ENCODE results near the gene RUFY4.
"Not testable (repeated sequence)": the region's sequence is repeated elsewhere in the genome, so short reads cannot be mapped to it uniquely, and the experiment has no call there.

The RUFY4 gene

DNA sequence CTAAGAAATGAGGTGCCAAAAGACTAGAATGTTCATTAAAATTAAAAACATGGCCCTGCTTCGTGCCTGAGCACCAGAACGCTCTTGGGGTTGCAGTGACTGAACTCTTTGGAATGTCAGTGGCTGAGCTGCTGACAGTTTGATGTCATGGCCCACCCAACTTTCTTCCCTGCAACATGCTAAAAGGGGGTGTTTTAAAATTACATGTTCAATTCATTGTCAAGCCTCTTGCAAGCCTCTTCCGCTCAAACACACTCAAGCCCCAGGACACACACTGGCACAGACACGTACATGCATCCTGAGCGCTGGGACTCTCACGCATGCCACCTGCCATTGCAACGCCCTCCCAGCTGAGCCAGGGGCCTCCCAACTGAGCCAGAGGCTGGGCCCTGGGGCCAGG lies 12.6 kb downstream of the RUFY4 start:
- DNase-seq (ENCODE audit: low read depth in 2 of 2), result no peak

DNA sequence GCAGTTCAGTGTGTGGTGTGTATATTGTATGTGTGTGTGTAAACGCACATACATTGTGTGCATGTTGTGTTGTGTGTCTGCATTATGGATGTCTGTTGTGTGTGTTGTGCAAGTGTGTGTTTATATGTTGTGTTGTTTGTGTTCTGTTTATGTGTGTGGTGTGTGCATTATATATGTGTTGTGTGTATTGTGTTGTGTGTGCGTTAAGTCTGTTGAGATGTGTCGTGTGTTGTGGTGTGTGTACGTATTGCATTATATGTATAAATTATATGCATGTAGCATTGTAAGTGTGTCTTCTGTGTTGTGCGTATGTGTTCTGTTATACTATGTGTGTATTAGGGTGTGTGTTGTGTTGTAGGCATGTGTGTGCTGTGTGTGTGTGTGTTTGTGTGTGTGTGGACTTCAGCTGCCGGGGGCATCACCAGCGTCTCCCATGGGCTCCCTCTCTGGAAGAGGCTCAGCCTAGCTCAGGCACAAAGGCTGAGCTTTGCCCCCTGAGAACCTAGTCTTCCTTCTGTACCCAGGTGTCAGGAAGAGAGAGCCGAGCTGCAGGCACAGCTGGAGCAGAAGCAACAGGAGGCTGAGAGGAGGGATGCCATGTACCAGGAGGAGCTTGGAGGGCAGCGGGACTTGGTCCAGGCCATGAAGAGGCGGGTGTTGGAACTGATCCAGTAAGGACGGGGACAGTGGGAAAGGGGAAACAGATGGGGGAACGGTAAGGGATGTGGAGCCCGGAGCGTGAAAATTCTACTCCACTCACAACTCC lies 13.7 kb downstream of the RUFY4 start:
- DNase-seq (ENCODE audit: low read depth in 2 of 2), result no peak

- DNase-seq (ENCODE audit: low read depth in 2 of 2), result no peak
These were observed 14.3 kb downstream of the RUFY4 start for GRCh38 chr2:218083352-218083676.

- no peak for DNase-seq (ENCODE audit: low read depth in 2 of 2)
These were observed 17.4 kb downstream of the RUFY4 start for GRCh38 chr2:218086478-218086877.

DNA sequence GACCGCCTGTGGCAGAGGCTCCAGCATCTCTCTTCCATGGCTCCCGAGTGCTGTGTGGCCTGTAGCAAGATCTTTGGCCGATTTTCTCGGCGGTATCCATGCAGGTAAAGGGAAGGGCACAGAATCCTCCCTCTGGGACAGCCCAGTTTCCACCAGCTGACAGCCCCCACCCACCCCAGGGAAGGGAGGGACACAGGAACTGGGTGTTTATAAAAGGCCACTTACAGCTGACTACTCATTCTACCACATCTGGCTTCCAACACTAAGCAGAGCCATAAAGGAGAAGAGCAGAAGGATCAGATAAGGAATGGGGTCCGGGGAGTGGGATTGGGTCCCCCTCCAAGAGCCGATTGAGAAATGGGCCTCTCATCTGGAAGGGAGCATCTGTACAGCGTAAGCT lies 20.2 kb downstream of the RUFY4 start:
- DNase-seq (ENCODE audit: low read depth in 2 of 2), result no peak

GRCh38 chr2:218091746-218092145 lies 22.7 kb downstream of the RUFY4 start:
- no peak for DNase-seq (ENCODE audit: low read depth in 2 of 2)

DNA sequence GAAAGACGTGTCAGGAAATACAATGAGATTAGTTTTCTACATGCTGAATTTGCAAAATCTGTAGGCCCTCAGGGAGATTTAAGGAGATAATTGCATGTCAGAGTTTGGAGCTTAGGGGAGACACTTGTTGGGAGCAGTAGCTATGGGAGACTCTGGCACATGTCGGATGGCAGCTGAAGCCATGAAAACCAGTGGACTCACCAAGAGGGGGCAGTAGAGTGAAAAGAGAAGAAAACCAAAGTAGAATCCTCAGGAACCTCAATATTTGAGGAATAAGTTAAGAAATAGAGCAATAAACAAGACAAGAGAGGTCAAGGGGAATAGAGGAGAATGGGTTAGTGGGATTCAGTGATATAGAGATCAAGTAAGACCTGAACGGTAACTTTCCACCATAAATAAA lies 24.8 kb downstream of the RUFY4 start:
- DNase-seq (ENCODE audit: low read depth in 2 of 2), result no peak

- no peak for DNase-seq (ENCODE audit: low read depth in 2 of 2)
These were observed 26.8 kb downstream of the RUFY4 start for GRCh38 chr2:218095853-218096252.

DNA sequence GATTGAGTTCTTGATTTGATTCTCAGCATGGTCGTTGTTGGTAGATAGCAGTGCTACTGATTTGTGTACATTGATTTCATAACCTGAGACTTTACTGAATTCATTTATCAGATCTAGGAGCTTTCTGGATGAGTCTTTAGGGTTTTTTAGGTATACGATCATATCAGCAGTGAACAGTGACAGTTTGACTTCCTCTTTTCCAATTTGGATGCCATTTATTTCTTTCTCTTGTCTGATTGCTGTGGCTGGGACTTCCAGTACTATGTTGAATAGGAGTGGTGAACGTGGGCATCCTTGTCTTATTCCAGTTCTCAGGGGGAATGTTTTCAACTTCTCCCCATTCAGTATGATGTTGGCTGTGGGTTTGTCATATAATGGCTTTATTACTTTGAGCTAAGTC lies 28.9 kb downstream of the RUFY4 start:
- no peak for DNase-seq (ENCODE audit: low read depth in 2 of 2)

GRCh38 chr2:218108834-218109233 lies 39.8 kb downstream of the RUFY4 start:
- DNase-seq (ENCODE audit: low read depth in 2 of 2), result not testable (repeated sequence)

- DNase-seq (ENCODE audit: low read depth in 2 of 2), result not testable (repeated sequence)
These were observed 52.7 kb downstream of the RUFY4 start for GRCh38 chr2:218121789-218122188.

DNA sequence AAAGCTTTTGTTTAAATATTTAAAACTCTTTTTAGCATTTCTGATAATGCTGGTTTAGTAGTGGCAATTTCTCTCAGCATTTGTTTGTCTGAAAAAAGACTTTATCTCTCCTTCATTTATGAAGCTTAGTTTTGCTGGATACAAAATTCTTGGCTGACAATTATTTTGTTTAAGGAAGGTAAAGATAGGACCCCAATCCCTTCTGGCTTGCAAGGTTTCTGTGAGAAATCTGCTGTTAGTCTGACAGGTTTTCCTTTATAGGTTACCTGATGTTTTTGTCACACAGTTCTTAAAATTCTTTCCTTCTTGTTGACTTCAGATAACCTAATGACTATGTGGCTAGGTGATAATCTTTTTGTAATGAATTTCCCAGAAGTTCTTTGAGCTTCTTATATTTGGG lies 53.2 kb downstream of the RUFY4 start:
- DNase-seq (ENCODE audit: low read depth in 2 of 2), result not testable (repeated sequence)

GRCh38 chr2:218123986-218124385 lies 54.9 kb downstream of the RUFY4 start:
- no peak for DNase-seq (ENCODE audit: low read depth in 2 of 2)

DNA sequence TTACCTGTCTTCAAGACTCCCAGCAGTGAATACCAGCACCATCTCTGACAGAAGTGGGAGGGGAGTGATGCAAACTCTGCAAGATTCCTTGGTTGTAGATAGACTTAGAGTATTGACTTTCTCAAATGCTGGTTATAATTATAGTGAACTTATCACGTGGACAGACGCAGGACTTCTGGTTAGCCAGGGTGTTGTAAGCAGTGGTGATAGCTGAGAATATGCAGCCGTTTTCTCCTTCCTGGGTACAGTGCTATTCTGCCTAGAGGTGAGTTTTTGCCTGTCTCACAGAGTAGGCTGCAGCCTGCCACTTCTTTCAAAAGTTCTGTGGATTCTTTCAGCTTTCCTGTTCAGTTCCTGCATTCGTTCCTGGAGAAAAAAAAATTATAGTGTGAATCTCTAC lies 56.0 kb downstream of the RUFY4 start:
- no peak for DNase-seq (ENCODE audit: low read depth in 2 of 2)

GRCh38 chr2:218125626-218126080 lies 56.6 kb downstream of the RUFY4 start, which contains the start of gene CXCR2:
Gene CXCR2, plus strand, starts transcription at chr2:218126028. Its CDS starts 8,774 bp downstream, at chr2:218134802.
- DNase-seq (ENCODE audit: low read depth in 2 of 2), result no peak

DNA sequence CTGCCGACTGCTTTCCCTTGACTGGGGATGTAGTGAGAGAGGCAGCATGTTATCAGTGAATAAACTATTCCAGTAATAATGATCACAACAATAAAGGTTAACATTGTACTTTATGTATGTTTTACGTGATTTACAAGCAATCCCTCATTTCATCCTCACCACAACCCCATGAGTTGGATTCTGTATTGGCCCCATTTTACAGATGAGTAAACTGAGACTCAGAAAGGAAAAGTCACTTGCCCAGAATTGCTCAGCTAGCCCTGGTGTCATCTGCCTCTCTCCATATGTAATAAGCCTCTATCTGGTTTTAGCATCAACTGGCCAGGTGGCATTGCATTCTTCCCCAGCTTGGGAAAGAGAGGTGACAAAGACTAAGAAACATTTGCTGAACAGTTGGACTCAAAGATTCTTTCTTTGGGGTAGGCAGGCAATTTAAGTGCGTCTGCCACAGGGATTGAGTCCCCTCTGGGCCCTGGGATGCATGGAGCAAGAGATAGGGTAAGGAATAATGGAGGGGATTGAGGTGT lies 58.9 kb downstream of the RUFY4 start:
- DNase-seq (ENCODE audit: low read depth in 2 of 2), result no peak

- DNase-seq (ENCODE audit: low read depth in 2 of 2), result no peak
These were observed 59.9 kb downstream of the RUFY4 start for GRCh38 chr2:218128781-218129457.

GRCh38 chr2:218129458-218130135 lies 60.5 kb downstream of the RUFY4 start:
- DNase-seq (ENCODE audit: low read depth in 2 of 2), result no peak

- DNase-seq (ENCODE audit: low read depth in 2 of 2), result no peak
These were observed 61.3 kb downstream of the RUFY4 start for GRCh38 chr2:218130377-218130776.

DNA sequence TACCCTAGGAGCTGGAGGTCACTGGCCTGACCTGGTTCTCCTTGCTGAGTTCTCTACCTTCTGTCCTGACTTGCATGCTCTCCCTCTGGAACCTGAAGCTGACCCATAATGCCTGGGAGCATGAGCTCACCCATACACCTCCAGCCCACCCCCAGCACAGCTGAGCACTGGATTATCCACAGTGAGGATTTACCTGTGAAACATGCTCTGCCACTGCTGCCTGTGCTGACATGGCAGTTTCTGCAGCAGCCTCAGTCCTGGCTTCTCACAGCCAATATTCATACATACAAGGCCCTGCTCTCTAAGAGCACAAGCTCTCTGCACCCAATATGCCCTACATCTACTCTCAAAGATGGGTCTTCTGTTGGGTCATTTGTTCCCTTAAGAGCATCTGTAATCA lies 61.8 kb downstream of the RUFY4 start:
- DNase-seq (ENCODE audit: low read depth in 2 of 2), result no peak

DNA sequence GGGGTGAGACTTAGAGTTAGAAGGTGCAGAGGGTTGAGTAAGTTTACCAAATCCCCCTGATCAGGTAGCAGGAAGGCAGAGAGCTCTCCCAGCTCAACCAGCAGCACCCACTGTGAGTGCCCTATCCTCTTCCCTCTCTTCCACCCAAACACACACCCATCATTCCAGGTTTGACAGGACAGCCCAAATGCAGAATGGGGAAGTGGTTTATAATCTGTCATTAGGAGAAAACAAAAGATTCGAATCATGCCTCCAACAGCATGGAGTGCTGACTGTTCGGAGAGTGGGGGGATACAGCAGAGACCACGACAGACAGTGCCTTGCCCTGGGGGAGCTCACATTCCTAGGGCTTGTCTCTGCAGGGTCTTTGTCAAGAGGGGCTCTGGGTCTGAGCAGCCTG lies 68.5 kb downstream of the RUFY4 start:
- DNase-seq (ENCODE audit: low read depth in 2 of 2), result no peak

DNA sequence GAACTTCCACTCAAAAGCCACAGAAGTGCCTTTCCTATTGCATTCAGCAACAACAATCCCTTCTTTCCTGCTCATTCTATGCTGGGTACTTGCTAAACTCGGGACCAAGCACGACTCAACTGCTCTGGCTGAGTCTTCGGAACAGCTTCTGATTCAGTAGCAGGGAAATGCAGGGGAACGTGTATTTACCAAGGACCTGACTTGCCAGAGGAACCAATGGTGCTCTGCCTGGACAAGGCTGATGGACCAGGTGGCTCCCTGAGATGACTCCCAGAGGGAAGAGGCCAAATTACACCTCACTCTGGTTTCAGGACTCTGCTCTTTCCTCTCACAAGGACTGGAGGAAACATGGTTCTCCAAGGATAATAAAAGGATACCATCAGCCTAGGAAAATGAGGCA lies 69.0 kb downstream of the RUFY4 start:
- no peak for DNase-seq (ENCODE audit: low read depth in 2 of 2)
